Hepatocyte (in vitro differentiated cells): ENCODE results near the gene PTPRN2. TPM values are rescaled to one million over a fixed set of nuclear protein-coding genes. Genes with fewer than 3 reads are reported as not detected.

Experiments
- DNase-seq: peaks from one replicate; pipeline ENCODE4 v3.0.0-alpha.2; 2016; ENCODE audit warnings: low spot score
- H2AFZ ChIP-seq: fragments of 200-600 bp; sonication (generic); 2 replicates; pipeline ENCODE4 v1.6.0; 2016; ENCODE audit warnings: antibody characterized with exemption, mild to moderate bottlenecking
- H3K27ac ChIP-seq: fragments of 200-600 bp; sonication (generic); 2 replicates; pipeline ENCODE4 v1.5.1; 2016; ENCODE audit warnings: mild to moderate bottlenecking
- H3K27me3 ChIP-seq: fragments of 200-600 bp; sonication (generic); 2 replicates; pipeline ENCODE4 v1.6.1; 2016
- H3K36me3 ChIP-seq: fragments of 200-600 bp; sonication (generic); replicated peaks from 2 replicates; pipeline ENCODE4 v1.5.1; 2016; ENCODE audit warnings: low read depth; ENCODE audit not compliant: insufficient read depth
- H3K4me1 ChIP-seq: fragments of 200-600 bp; sonication (generic); 2 replicates; pipeline ENCODE4 v1.5.1; 2016; ENCODE audit warnings: mild to moderate bottlenecking, moderate library complexity; ENCODE audit not compliant: insufficient read depth
- H3K4me2 ChIP-seq: fragments of 200-600 bp; sonication (generic); 2 replicates; pipeline ENCODE4 v1.6.0; 2016
- H3K4me3 ChIP-seq: fragments of 200-600 bp; sonication (generic); 2 replicates; pipeline ENCODE4 v1.5.1; 2016; ENCODE audit warnings: mild to moderate bottlenecking
- H3K79me2 ChIP-seq: fragments of 200-600 bp; sonication (generic); 2 replicates; pipeline ENCODE4 v1.6.0; 2017; ENCODE audit warnings: mild to moderate bottlenecking
- H3K9me2 ChIP-seq: fragments of 200-600 bp; sonication (generic); replicated peaks from 2 replicates; pipeline ENCODE4 v1.6.0; 2017; ENCODE audit warnings: mild to moderate bottlenecking; ENCODE audit not compliant: insufficient read depth
- H3K9me3 ChIP-seq: fragments of 200-600 bp; sonication (generic); 2 replicates; pipeline ENCODE4 v1.5.1; 2016; ENCODE audit warnings: low read depth, mild to moderate bottlenecking
- H4K20me1 ChIP-seq: fragments of 200-600 bp; sonication (generic); 2 replicates; pipeline ENCODE4 v1.6.0; 2016; ENCODE audit warnings: mild to moderate bottlenecking; ENCODE audit not compliant: insufficient read depth, poor library complexity, severe bottlenecking
- EZH2 ChIP-seq: fragments of 200-600 bp; sonication (generic); IDR thresholded peaks from 2 replicates; pipeline ENCODE4 v1.6.1; 2016; ENCODE audit warnings: antibody characterized with exemption, mild to moderate bottlenecking, borderline replicate concordance
- EZH2phosphoT487 ChIP-seq: fragments of 200-600 bp; sonication (generic); IDR thresholded peaks from one replicate; pipeline ENCODE4 v1.6.1; 2018; ENCODE audit warnings: antibody characterized with exemption, mild to moderate bottlenecking, low read depth, moderate library complexity; ENCODE audit not compliant: unreplicated experiment, severe bottlenecking
- WGBS: methylation state at CpG from one replicate; pipeline ENCODE4 v1.1.6; 2016; ENCODE audit warnings: low lambda C conversion rate; ENCODE audit errors: missing lambda C conversion rate; 5-methylcytosine and 5-hydroxymethylcytosine counted together
- polyA plus RNA-seq: library from polyadenylated mRNA; unstranded; fragments of >200 nt; fragmentation: Nextera tagmentation; extraction: Ambion mirVana; gene quantifications from 2 replicates; pipeline ENCODE4 v1.2.1, GENCODE V29; 2016
- total RNA-seq: library from RNA; depleted of rRNA; stranded (reverse); fragments of >200 nt; gene quantifications from 2 replicates; pipeline ENCODE4 v1.2.3, GENCODE V29; 2014
- TF ChIP-seq, protein P1 (sequence below): fragments of 200-600 bp; sonication (generic); IDR thresholded peaks from 2 replicates; pipeline ENCODE4 v1.5.1; 2016; ENCODE audit warnings: antibody characterized with exemption, mild to moderate bottlenecking; ENCODE audit not compliant: poor library complexity

PTPRN2 gene
- total and polyA plus RNA-seq, 2 experiments from 2014 or later = 2.1 to 3.3 TPM

DNA sequence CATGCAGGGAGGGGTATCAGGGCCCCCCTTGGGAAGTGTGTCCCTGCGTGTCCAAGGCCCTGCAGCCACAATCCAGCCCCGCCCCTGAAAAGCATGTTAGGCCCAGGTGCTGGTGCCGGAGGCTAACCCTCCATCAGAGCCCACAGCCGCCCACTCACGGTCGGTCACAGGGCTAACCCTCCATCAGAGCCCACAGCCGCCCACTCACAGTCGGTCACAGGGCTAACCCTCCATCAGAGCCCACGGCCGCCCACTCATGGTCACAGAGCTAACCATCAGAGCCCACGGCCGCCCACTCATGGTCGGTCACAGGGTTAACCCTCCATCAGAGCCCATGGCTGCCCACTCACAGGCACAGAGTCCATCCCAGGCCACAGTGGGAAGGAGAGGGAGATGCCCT is 824.8 kb downstream of the PTPRN2 start:
- WGBS = 98% methylated on average over 12 of the region's 13 CpGs

DNA sequence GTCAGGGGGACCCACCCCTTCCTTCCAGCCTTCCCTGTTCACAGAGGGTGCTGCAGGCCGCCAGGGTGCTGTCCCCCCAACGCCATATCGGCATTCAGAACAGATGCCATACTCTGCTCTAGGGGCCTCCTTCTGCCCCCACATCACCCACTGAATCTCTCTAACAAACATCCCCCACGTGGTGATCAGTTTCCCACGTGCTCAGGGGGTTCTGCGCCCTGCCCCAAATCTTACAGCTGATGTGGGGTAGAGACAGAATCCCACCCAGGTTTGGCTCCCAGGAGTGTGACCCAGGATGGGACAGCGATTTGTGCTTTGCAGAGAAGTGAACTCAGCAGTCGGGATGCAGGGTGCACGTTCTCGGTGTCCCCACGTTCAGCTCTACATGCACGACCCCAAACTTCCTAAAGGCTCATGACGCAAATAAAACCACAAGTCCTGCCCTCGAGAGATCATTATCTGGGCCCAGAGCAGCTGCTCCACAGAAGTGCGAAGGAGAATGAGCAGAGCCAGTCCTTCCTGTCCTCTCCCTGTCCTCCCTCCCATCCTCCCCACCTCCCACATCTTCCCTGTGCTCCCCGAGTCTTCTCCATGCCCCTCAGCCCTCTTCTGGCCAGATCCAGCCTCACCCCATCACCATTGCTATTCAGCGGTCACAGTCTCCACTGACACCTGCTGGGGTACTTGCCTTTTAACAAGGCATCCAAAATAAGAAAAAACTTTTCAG is 827.5 kb downstream of the PTPRN2 start:
- Histone ChIP-seq H3K79me2 (no peaks in the 10 kb centered on the region), H4K20me1 (no peaks in the 10 kb centered on the region), H3K4me2 (no peak overlapping the region), H3K4me1 (no peaks in the 10 kb centered on the region), H3K4me3 (no peak overlapping the region), H2AFZ (no peak overlapping the region), H3K9me3 (no peaks in the 10 kb centered on the region), H3K9me2 (no peaks in the 10 kb centered on the region), H3K36me3 (no peaks in the 10 kb centered on the region), H3K27me3 (no peaks in the 10 kb centered on the region), H3K27ac (no peak overlapping the region)
- DNase-seq = no peak
- 74% methylated on average over 17 of the region's 17 CpGs for WGBS
- no peak for TF ChIP-seq EZH2
- TF ChIP-seq, protein P1, sequence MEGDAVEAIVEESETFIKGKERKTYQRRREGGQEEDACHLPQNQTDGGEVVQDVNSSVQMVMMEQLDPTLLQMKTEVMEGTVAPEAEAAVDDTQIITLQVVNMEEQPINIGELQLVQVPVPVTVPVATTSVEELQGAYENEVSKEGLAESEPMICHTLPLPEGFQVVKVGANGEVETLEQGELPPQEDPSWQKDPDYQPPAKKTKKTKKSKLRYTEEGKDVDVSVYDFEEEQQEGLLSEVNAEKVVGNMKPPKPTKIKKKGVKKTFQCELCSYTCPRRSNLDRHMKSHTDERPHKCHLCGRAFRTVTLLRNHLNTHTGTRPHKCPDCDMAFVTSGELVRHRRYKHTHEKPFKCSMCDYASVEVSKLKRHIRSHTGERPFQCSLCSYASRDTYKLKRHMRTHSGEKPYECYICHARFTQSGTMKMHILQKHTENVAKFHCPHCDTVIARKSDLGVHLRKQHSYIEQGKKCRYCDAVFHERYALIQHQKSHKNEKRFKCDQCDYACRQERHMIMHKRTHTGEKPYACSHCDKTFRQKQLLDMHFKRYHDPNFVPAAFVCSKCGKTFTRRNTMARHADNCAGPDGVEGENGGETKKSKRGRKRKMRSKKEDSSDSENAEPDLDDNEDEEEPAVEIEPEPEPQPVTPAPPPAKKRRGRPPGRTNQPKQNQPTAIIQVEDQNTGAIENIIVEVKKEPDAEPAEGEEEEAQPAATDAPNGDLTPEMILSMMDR = no peak
- TF ChIP-seq EZH2phosphoT487 = no peak

More for the DNA sequence above, 824.8 kb downstream of the PTPRN2 start:
- no peaks in the 10 kb centered on the region for H3K27me3 ChIP-seq
- H3K4me1 ChIP-seq = no peaks in the 10 kb centered on the region
- H3K36me3 ChIP-seq = no peaks in the 10 kb centered on the region
- no peaks in the 10 kb centered on the region for H3K9me3 ChIP-seq
- no peak for DNase-seq
- H3K79me2 ChIP-seq = no peaks in the 10 kb centered on the region
- H3K9me2 ChIP-seq = no peaks in the 10 kb centered on the region
- no peak overlapping the region for H3K27ac ChIP-seq
- TF ChIP-seq EZH2 (no peak), EZH2phosphoT487 (no peak)
- TF ChIP-seq, protein P1 = no peak
- no peak overlapping the region for H3K4me3 ChIP-seq
- H3K4me2 ChIP-seq = no peak overlapping the region
- no peaks in the 10 kb centered on the region for H4K20me1 ChIP-seq
- no peak overlapping the region for H2AFZ ChIP-seq

DNA sequence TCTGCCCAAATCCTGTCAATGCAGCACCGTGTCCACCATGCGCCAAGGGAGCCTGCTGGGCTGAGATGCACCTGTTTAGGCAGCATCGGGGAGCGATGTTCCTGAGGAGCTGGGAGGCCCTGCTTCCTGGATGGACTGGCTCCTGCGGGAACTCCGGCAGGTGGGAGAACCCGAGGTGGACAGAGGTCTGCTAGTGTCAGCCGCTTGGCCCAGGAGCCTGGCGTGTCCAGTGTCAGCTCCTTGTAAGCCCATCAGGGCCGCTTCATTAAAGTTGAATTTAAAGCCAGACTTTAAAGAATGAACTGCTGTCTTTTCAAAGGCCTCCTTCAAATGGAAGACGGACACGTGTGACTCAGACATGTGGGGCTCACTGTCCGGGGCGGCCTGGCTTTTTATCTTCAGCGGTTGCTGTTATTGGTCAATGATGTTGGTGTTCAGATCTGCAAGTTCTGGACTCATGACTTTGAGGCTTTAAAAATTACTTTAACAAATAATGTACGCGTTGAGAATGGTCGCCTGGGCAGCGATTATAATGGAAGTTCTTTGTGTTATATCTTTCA is 828.3 kb downstream of the PTPRN2 start:
- 92% methylated on average over 19 of the region's 19 CpGs for WGBS

More for the DNA sequence above, 828.3 kb downstream of the PTPRN2 start:
- Histone ChIP-seq H3K4me3 (no peak overlapping the region), H3K79me2 (no peaks in the 10 kb centered on the region), H4K20me1 (no peaks in the 10 kb centered on the region), H3K36me3 (no peaks in the 10 kb centered on the region), H3K4me1 (no peaks in the 10 kb centered on the region), H3K9me2 (no peaks in the 10 kb centered on the region), H3K4me2 (no peak overlapping the region), H3K27me3 (no peaks in the 10 kb centered on the region), H3K9me3 (no peaks in the 10 kb centered on the region), H3K27ac (no peak overlapping the region), H2AFZ (no peak overlapping the region)
- no peak for DNase-seq
- TF ChIP-seq EZH2 (no peak), EZH2phosphoT487 (no peak)
- TF ChIP-seq, protein P1 = no peak
